Measurements from ENCODE around the gene CES5A. TPM values are rescaled to one million over a fixed set of nuclear protein-coding genes. Genes with fewer than 3 reads are reported as not detected.
"Not testable (repeated sequence)": the region's sequence is repeated elsewhere in the genome, so short reads cannot be mapped to it uniquely, and the experiment has no call there.

The CES5A gene
- total RNA-seq, 2 donors from 2014 or later, result not detected

DNA sequence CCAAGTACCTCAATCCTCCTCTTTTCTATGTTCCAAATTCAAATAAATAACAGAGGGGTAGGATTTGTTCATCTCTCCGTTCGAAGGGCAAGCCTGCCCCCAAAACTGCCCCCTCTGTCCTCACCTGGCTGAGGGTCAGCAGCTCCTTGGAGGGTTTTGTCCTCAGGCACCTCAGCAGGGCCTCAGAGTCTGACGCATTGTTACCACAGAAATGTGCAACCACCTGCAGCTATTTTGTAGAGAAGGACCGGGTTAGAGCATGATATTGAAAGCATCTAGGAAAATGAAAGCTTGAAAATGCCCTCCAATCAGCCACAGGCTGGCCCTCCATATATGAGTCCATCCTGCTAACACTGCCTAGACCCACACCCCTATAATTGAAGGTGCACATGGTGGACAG, 13.9 kb downstream of the CES5A start:
- no peak overlapping the region for H3K4me3 ChIP-seq
- H3K27me3 ChIP-seq, result no peaks in the 10 kb centered on the region
- H3K4me1 ChIP-seq, result no peaks in the 10 kb centered on the region
- no peak overlapping the region for H3K9ac ChIP-seq (ENCODE audit: low read depth in 2 of 2, low read length in 2 of 2)
- TF ChIP-seq, protein P1, sequence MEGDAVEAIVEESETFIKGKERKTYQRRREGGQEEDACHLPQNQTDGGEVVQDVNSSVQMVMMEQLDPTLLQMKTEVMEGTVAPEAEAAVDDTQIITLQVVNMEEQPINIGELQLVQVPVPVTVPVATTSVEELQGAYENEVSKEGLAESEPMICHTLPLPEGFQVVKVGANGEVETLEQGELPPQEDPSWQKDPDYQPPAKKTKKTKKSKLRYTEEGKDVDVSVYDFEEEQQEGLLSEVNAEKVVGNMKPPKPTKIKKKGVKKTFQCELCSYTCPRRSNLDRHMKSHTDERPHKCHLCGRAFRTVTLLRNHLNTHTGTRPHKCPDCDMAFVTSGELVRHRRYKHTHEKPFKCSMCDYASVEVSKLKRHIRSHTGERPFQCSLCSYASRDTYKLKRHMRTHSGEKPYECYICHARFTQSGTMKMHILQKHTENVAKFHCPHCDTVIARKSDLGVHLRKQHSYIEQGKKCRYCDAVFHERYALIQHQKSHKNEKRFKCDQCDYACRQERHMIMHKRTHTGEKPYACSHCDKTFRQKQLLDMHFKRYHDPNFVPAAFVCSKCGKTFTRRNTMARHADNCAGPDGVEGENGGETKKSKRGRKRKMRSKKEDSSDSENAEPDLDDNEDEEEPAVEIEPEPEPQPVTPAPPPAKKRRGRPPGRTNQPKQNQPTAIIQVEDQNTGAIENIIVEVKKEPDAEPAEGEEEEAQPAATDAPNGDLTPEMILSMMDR (IDR thresholded peaks at IDR 0.05), result no peak
- no peak overlapping the region for H3K27ac ChIP-seq
- no peaks in the 10 kb centered on the region for H3K36me3 ChIP-seq
- no peaks in the 10 kb centered on the region for H3K9me3 ChIP-seq
- no peak for DNase-seq
- intact Hi-C loops (cut with DNase I), result no loop called here

DNA sequence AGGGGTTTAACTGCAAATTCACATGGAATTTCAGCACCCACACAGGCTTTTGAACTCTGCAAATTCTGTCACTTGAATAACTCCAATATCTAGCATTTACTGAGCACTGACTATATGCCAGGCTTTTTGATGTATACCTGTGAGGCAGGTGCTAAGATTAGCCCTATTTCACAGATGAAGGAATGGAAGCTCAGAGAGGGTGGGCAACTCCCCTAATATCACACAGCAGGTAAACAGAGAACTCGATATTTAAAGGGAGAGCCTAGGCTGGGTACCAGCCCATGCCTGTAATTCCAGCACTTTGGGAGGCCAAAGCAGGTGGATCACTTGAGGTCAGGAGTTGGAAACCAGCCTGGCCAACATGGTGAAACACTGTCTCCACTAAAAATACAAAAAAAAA, 17.5 kb downstream of the CES5A start:
- intact Hi-C loops (cut with DNase I); H3K9me3 ChIP-seq; H3K4me3 ChIP-seq; H3K9ac ChIP-seq (ENCODE audit: low read depth in 2 of 2, low read length in 2 of 2); H3K36me3 ChIP-seq; H3K27me3 ChIP-seq; H3K27ac ChIP-seq; H3K4me1 ChIP-seq; DNase-seq: not testable (repeated sequence)

DNA sequence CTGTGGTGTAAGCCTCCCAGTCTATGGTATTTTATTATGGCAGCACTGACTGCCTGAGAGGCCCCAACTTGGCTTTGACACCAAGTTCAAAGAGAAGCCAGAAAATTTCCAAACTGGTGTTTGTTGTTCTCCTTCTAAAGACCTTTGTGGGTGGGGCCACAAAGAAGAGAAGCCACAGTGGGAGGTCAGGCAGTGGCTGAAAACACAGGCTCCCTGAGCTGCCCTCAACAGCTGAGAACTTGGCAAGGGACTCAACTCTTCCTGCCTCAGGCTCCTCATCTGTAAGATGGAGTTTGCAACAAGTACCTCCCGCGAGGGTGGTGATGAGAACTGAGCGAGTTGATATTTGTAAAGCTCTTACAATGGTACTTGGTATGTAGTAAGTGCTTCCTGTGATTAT, 18.2 kb downstream of the CES5A start:
- intact Hi-C loops (cut with DNase I), result no loop called here
- H3K27ac ChIP-seq, result no peak overlapping the region
- no peaks in the 10 kb centered on the region for H3K4me1 ChIP-seq
- no peaks in the 10 kb centered on the region for H3K9me3 ChIP-seq
- H3K27me3 ChIP-seq, result no peaks in the 10 kb centered on the region
- no peak overlapping the region for H3K4me3 ChIP-seq
- no peak for DNase-seq
- H3K9ac ChIP-seq (ENCODE audit: low read depth in 2 of 2, low read length in 2 of 2), result no peak overlapping the region
- TF ChIP-seq, protein P1 (IDR thresholded peaks at IDR 0.05), result no peak
- H3K36me3 ChIP-seq, result no peaks in the 10 kb centered on the region

DNA sequence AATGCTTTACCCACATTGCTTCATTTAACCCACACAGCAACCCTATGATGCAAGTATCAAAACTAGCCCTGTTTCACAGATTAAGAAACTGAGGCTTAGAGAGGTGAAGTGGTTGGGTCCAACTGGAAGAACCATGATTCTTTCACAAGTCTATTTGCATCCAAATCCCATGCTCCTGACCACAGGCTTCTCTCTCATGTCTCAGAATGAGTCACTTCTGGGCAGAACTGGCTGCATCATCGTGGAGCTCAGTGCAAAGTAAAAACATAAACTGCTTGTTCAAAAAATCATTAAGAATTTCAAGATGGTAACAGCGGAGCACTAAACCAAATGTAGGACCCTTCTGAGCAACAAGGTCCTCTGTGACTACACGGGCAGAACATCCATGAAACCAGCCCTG, 22.1 kb downstream of the CES5A start:
- no peak for DNase-seq
- H3K9me3 ChIP-seq, result no peaks in the 10 kb centered on the region
- no peaks in the 10 kb centered on the region for H3K4me1 ChIP-seq
- H3K4me3 ChIP-seq, result no peak overlapping the region
- no peaks in the 10 kb centered on the region for H3K36me3 ChIP-seq
- intact Hi-C loops (cut with DNase I), result no loop called here
- no peak overlapping the region for H3K9ac ChIP-seq (ENCODE audit: low read depth in 2 of 2, low read length in 2 of 2)
- no peaks in the 10 kb centered on the region for H3K27me3 ChIP-seq
- H3K27ac ChIP-seq, result no peak overlapping the region
- TF ChIP-seq, protein P1 (IDR thresholded peaks at IDR 0.05), result no peak

DNA sequence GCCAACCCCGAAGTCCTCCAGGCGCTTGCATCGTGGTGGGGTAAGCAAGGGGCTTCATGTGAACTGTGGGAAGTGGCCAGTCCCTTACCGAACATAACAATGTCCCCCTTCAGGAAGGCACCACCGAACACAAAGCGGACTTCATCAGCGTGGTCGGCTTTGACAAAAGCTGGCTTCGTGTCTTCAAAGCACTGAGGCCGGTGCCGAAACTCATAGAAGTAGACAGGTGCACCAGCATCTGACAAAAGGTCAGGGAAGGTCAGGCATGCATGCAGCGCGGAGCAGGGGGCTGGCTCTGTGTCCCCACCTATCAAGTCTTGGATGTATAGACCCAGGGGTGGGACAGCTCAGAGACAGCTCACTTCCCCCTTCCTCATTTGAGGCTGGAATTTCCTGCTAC, 25.6 kb downstream of the CES5A start:
- Histone ChIP-seq H3K4me3 (no peak overlapping the region), H3K4me1 (no peaks in the 10 kb centered on the region), H3K27ac (no peak overlapping the region), H3K36me3 (no peaks in the 10 kb centered on the region), H3K9me3 (no peaks in the 10 kb centered on the region), H3K27me3 (no peaks in the 10 kb centered on the region), H3K9ac (ENCODE audit: low read depth in 2 of 2, low read length in 2 of 2) (no peak overlapping the region)
- TF ChIP-seq, protein P1 (IDR thresholded peaks at IDR 0.05), result no peak
- intact Hi-C loops (cut with DNase I), result no loop called here
- no peak for DNase-seq

DNA sequence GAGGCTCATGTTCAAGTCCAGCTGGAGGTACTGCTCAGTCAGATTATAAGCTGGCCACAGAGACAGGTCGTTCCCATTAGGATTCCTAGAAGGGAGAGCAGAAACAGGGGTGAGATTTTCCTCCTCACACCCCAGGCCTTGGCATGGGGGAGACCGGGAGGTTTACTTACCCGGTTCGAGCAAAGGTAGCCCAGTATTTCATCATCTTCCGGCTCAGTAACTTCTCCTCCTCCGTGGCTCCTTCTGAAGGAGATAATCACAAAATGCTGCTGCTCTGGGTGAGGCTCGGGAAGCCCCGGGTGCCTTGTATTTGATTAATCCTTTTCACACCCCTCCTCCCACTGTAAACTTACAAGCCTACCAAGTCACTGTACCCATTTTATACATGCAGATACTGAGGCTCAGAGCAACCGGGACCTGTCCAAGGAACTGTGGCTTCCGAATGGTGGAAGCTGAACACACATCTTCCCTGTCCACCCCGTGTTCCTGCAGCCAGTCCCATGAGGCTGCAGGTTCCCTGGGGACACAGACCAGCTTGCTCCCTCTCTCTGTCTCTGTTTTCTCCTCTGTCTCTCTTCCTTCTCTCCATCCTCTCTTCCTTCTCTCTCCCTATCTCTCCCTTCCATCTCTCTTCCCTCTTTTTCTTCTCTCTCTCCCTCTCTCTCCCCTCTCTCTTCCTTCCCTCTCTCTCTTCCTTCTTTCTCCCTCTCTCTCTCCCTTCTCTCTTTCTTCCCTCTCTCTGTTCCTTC, 28.4 kb downstream of the CES5A start:
- Histone ChIP-seq H3K4me1 (no peaks in the 10 kb centered on the region), H3K27ac (no peak overlapping the region), H3K9ac (ENCODE audit: low read depth in 2 of 2, low read length in 2 of 2) (no peak overlapping the region), H3K4me3 (no peak overlapping the region), H3K36me3 (no peaks in the 10 kb centered on the region), H3K9me3 (no peaks in the 10 kb centered on the region), H3K27me3 (no peaks in the 10 kb centered on the region)
- no peak for DNase-seq
- TF ChIP-seq, protein P1 (IDR thresholded peaks at IDR 0.05), result no peak
- intact Hi-C loops (cut with DNase I), result no loop called here
